NCI-H1930 (cell line): ENCODE results near the gene PLA2G4B.
"Not testable (repeated sequence)": the region's sequence is repeated elsewhere in the genome, so short reads cannot be mapped to it uniquely, and the experiment has no call there.

Experiments used
- DNase-seq, 2 experiments: peaks; one replicate each; lab custom pipeline; 2025; lab: John Stamatoyannopoulos, UW

PLA2G4B gene

DNA sequence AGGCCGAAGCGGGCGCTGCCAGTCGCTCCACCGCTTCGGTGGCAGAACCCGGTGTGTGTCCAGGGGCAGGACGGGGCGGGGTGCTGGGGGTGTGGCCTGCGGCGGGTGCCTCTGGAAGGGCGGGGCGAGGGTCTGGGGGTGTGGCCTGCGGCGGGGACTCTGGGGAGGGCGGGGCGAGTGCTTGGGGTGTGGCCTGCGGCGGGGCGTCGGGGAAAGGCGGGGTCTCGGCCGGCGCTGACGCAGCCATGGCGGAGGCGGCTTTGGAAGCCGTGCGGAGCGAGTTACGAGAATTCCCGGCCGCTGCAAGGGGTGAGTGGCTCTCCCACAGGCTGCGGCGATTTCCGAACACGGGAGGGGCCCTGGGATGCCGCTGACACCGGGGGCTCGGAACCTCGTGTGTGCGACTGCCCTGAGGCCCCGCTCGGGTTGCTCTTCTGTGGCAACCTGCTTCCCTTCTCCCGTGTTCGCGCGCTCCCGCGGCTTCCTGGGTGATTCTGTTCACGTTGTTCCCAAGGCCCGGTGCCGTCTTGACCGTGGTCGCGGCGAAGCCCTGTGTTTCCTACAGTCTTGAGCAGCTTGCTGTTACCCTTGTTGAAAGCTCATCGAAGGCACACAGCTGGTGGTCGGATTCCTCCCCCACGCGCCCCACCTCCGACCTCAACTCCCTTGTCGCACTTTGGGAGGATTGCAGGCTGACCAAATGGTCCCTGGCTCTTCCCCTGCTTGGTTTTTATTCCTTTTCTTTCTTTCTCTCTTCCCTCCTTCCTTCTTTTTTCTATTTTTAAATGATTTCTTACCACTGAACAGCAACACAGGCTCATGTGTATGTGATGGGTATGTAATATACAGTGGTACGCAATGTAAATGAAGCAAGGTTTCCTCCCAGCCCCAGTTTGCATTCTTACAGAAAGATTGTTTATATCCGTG is 10.5 kb upstream of the PLA2G4B start, which contains the start of gene JMJD7:
TSS of gene JMJD7 (plus strand) at position 213 of the 927 bp plus-strand sequence. CDS start at position 246, 33 bp downstream.
- peak; percentile 40 to 73 for DNase-seq

DNA sequence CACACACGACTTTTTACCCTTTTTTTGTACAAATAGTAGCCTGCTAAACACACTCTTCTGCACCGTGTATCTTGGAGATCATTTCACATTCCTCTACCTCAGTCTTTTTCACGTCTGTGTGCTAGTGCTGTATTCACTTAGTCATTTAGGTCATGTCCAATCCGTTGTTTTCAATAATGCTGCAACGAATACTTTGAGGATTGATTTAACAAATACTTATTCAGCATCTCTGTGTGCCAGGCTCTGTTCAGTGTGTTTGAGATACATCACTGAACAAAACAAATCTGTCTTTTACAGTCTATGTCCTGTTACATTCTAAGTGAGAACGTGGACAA is 9.9 kb upstream of the PLA2G4B start:
- DNase-seq, result no peak

DNA sequence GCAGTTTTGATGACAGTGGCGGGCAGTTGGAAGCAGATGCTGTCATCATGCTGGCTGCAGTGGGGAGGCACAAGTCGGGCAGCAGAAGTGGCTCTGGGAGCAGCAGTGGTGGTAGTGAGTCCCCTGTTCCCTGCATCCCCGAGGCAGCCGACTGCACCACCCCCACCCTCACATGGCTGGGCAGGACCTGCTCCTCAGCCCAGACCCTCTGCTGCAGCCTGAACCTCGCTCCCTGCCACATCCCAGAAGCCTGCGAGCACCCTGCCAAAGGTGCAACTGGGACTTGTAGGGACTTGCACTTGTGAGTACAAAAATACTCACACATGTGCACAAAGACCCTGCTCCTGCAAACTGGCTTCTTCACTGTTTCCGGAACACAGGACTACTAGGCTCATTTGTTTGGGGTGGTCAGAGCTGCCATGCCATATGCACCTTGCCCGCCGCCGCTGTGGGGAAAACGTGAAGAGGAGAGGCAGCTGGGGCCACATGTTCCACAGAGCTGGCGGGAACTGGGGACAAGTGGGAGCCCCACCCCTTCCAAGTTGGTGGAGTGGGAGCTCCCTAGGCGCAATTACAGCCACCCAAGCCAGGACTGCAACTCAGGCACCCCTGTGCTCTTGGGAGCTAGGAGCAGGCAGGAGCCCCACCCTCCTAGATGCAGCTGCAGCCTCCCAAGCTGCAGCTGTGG is 8.5 kb upstream of the PLA2G4B start:
- DNase-seq, result no peak

DNA sequence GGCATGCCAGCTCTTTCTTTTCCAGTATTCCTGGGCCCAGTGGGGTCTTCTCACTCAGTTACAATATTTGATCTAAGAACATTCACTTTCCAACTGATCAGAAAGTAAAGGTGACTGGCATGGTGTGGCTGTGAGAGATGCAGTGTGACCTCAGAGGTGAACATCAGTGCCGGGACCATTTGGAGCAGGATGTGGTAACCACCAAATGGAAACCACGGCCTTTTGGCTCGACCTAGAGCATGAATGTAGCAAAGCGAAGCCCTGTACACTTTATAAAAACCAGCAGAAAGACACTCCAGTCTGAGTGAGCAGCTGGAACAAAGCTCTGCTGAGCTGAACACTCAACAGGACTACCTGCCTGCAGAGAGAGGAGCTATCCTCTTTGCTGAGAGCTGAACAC is 7.4 kb upstream of the PLA2G4B start:
- DNase-seq, result not testable (repeated sequence)

DNA sequence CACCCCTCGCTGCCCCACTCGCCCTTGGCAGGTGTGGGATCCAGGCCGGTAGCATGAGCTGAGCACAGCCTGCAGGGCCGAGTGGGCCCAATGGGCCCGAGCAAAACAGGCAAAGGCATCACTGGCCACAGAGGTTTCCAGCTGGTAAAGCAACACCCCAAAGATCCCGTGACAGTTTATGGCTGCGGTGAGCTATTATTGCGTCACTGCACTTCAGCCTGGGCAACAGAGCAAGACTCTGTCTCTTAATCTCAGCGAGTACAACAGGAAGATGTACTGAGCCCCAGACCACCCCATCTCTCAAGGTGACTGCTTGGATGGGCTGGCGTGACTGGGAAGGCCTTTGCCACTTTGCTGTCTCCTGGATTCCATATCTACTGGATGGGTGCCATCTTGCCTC is 6.4 kb upstream of the PLA2G4B start:
- DNase-seq, result no peak

DNA sequence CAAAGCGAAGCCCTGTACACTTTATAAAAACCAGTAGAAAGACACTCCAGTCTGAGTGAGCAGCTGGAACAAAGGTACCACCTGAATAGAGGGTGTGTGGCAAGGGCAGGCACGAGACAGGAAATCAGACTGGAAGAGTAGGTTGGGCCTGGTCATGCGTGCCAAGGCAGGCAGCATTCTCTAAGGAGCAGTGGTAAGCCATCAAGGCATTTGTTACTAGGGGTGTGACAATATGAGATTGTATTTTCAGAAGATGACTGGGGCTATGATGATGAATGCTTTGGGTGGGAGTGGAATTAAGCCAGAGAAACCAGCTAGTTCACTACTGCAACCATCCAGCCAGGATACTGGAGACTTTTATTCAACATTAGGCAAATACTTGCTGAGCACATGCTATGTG is 5.8 kb upstream of the PLA2G4B start:
- DNase-seq, result no peak

DNA sequence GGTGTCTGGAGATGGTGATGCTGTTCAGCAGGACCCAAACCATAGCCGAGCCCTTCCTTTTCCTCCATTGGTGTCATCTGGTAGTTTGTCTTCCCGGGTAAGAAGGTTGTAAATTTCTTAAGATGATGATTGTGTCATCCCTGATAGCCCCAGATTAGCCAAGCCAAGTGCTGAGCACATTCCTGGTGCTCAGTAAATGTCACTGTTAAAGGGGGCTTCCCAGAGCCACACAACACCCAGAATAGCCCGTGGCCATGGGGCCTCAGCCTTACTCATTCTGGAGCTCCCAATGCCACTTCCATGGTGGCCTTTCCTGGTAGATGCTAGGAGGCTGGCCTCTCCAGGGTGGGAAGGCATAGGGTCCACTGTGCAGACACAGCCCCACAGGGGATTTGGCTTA is 4.6 kb upstream of the PLA2G4B start:
- no peak for DNase-seq

DNA sequence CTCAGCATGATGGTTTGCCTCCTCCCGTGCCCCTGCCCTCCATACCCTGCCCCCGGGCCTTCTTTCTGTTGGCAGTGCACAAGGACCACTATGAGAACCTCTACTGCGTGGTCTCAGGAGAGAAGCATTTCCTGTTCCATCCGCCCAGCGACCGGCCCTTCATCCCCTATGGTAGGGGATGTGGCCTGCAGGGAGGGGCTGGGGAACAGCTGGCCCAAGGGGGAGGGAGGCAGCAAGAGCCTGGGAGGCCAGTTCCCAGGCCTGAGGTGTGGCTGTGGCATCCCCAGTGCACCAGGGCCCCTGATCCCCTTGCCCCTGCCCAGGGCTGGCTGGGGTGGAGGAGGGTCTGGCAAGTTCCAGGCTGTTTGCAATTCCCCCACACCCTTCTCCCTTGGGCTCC is 2.6 kb upstream of the PLA2G4B start:
- no peak for DNase-seq

DNA sequence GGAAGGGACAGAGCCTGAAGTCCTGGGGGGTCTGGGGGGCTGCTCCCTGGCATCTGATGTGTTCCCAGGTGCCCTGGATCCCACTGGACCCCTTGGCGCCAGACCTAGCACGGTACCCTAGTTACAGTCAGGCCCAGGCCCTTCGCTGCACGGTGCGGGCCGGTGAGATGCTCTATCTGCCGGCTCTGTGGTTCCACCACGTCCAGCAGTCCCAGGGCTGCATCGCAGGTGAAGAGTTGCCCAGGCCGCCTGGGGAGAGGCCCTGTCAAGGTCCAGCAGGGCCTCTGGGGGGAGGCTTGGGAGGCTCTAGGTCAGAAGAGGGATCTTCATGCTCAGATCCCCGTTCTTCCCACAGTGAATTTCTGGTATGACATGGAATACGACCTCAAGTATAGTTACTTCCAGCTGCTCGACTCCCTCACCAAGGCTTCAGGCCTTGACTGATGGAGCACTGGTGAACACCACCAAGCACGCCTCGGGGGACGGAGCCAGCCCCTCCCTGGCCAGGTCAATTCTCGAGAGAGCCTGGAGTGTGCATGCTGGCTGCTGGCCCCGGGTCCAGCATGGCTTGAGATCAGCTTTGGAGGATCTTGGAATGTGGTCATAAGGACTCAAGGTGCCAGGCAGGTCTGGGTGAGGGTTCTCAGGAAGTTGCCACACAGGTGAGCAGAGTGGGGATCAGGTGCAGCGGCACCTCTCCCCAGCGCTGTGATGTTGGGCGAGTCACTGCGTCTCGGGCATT is 1.8 kb upstream of the PLA2G4B start:
- no peak for DNase-seq

DNA sequence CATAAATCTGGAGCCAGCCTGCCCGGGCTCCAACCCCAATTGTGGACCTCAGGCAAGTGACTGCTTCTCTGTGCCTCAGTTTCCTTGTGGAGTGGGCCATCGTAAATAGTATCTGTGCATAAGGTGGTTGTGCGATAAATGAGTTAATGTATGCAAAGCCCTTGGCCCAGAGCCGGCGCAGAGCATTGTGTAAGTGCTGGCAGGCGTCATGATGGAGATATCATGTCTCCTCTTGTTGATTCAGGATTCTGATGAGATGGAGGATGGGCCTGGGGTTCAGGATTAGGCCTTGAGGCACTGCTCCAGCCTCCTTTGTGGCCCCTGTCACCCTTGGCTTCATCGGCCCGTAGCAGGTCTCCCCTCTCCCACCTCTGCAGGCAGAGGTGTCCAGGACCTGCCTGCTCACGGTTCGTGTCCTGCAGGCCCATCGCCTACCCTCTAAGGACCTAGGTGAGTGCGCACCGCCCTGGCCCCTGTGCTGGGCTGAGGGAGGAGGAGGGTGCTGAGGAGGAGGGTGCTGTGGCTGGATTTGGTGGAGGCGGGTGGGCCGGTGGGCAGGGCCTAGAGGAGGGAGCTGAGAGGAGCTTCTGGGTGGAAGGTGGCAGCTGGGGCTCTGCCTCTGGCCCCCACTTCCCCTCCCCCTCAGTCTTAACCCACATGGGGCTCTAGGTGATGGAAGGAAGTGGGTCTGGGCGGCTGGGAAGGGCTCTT is 1.3 kb downstream of the PLA2G4B start:
- DNase-seq, result no peak

DNA sequence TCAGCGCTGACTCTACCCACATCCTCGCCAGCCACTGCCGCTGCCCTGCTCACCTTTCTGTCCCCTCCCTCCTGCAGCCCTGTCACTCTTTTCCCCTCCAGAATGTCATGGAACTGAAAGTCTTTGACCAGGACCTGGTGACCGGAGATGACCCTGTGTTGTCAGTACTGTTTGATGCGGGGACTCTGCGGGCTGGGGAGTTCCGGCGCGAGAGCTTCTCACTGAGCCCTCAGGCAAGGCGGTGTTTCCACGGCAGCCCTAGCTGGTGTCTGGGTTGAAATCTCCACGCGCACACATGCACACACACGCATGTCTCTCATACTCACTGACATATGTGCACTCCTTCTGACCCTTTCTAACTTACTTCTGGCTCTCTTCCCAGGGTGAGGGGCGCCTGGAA is 2.0 kb downstream of the PLA2G4B start:
- DNase-seq, result no peak

DNA sequence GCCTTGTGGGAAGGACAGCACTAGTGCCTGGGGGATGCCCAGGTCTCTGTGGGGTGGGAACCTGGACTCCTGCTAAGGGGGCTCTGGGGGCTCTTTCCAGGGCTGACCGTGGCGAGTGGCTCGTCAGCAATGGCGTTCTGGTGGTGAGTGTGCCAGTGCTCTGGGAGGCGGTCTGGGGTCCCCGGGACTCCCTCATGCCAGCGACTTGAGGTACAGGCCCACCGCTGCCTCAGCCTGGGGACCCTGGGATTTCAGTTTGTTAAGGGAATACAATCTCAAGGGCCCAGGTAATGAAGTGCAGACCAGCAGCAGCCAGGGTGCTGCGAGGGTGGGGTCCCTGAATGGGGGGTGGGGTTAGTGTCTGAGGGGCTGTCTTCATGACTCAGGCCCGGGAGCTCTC is 2.5 kb downstream of the PLA2G4B start:
- no peak for DNase-seq

DNA sequence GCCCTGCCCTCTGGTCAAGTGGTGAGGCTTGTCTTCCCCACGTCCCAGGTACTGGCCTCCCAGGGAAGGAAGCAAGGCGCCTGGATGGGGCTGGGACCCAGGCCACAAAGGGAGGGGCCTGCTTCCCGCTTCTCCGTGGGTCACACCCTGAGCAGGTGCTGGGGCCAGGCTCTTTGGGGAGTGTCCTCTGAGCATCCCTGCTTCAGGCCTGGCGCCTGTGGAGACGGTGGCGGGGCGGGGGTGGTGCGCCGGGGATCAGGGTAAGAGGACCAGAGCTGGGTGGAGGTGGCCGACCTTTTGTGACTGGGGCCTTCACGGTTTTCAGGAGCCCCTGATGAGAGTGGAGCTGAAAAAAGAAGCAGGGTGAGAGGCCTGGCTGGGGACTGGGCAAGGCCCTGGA is 3.6 kb downstream of the PLA2G4B start:
- no peak for DNase-seq

DNA sequence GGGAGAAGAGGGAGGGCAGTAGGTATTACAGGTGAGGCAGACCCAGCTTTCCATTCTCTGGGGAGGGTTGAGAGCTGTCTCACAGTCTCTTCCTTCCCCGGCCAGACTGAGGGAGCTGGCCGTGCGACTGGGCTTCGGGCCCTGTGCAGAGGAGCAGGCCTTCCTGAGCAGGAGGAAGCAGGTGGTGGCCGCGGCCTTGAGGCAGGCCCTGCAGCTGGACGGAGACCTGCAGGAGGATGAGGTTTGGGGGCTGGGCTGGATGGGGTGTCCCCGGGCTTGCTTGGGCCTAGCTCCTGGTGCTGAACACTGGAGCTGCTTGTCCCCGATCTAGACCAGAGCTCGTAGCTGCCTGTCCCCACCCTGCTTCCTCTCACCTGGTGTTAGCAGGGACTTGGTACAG is 4.9 kb downstream of the PLA2G4B start:
- no peak for DNase-seq

DNA sequence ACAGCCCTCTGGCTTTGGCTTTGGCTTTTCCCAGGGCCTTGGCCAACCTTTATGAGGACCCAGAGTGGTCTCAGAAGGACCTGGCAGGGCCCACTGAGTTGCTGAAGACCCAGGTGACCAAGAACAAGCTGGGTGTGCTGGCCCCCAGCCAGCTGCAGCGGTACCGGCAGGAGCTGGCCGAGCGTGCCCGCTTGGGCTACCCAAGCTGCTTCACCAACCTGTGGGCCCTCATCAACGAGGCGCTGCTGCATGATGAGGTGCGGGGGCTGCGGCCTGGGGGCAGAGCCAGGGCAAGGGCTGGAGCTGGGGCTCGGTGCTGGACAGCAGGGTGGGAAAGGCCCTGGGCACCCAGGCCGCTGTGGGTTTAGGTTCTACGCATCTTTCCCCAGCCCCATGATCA is 6.2 kb downstream of the PLA2G4B start:
- no peak for DNase-seq

DNA sequence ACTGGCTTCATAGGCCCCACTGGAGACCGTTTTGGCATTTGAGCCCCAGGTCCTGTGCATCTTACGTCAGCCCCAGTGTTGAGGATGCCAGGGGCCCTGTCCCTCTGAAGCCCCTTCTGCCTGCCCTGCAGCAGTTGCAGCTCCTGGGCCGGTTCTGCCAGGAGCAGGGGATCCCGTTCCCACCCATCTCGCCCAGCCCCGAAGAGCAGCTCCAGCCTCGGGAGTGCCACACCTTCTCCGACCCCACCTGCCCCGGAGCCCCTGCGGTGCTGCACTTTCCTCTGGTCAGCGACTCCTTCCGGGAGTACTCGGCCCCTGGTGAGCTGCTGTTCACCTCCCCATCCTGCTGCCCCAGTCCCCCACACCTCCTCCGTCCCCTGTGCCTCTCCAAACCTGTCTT is 8.6 kb downstream of the PLA2G4B start:
- no peak for DNase-seq

DNA sequence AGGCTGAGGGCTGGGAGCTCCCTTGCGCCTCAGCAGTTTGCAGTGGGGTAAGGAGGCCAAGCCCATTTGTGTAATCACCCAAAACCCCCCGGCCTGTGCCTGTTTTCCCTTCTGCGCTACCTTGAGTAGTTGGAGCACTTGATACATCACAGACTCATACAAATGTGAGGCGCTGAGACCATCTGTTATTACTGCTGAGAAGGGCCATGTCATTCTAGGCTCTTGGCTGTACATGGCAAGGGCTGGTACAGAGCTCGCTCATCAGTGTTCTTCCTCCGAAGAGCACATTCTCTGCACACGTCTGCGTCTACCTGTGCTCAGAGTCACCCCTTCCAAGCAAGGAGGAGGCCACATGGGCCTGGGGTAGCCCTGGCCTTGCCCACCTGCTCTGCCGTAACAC is 9.3 kb downstream of the PLA2G4B start:
- no peak for DNase-seq

DNA sequence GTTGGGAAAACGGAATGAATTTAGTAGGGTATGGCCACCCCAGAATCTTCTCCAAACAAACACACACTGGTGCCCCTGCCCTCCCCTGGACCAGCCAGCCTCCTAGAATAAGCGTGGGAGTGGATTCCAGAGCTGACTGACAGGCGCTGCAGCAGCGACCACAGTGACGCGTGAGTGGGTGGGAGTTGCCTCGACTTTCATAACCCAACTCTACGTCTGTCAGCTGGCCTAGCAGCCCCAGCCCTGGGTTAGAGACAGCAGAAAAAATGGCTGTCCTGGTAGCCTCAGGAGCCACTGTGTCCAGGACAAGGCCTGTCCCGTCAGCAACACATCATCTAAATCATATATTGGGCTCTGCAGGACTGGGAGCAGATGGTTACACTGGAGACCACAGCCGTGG is 10.0 kb downstream of the PLA2G4B start:
- DNase-seq, result no peak

DNA sequence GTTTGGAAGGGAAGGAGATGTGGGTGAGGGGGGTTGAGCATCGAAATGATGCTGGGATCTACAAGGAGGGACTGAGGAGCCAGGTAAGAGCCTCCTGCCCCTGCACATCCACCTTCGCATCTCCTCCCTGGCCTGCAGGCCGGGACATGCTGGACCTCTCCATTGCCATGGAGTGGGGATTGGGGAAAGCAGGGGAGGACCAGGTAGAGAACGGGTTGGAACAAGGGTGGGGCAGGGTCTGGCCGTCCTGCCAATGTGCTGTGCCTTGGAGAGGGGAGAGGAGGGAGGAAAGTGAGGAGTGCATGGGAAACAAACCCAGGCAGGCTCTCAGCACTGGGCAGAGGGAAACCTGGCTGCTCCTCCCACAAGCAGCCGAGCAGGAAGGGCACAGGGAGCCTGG is 10.6 kb downstream of the PLA2G4B start:
- no peak for DNase-seq

DNA sequence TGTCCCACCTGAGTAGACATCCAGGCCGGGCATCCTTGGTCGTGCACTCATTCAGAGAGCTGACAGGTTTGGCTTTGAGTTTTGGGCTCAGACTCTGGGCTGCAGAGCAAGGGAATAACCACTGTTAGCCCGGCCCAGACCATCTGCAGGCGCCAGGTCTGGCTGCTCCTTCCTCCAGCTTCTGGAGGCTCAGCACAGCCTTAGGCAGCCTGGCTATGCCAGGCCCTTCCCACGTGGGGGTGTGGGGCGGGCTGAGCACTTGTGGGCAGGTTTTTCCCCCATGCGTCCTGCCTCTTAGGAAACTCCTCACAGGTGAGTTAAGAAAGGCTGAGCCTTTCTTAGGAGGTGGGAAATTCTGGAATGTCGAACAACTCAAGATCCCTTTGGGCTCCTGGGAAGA is 11.2 kb downstream of the PLA2G4B start:
- no peak for DNase-seq

DNA sequence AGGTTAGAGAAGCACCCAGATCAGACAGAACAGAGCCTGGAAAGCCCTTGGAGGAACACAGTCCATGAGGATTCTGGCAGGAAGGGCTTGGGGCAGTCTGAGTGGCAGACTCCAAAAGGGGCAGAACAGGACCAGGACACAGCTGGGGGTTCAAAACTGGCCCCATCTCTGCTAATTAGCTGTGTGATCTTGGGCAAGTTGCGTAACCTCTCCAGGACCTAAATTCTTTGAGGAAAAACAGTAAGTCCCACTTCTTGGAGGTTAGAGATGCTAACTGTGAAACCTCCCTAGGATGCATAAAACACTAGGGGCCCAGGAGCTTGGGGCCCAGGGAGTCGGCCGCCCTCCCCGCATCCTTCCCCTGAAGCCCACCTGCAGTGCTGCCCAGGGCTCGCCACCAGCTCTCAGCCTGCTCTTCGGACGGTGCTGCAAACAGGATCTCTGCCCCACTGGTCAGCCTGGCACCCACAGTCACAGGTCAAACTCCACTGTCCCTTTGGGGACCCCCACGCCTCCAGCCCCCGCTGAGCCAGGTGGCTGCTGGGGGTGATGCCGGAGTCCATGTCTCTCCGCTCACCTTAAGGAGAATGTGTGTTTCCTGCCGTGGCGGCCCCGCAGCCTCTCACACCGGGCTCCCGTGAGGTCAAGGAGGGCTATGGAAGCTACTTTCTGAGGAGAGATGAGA is 12.0 kb downstream of the PLA2G4B start:
- DNase-seq, result no peak

DNA sequence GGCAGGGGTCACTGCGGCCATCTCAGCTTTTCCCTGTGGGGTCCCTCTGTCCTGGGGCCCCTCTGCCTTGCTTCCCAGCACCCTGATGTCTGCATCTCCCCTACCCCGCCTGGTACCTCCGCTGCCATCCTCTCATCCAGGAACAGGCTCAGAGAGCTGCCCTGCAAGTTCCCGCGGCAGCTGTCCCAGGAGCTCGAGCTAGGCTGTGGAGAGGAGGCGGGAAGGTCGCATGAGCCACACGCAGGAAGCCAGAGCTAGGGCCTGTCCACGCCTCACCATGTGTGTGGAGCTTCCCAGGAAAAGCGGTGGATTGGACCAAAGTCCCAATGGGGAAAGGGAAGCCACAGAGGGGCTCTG is 12.5 kb downstream of the PLA2G4B start:
- no peak for DNase-seq
